Hepatocyte (in vitro differentiated cells): ENCODE data around the gene CTNNBIP1. TPM values are rescaled to one million over a fixed set of nuclear protein-coding genes. Genes with fewer than 3 reads are reported as not detected.

Experiments used
- DNase-seq: peaks from one replicate; pipeline ENCODE4 v3.0.0-alpha.2; 2016; ENCODE audit warnings: low spot score
- H2AFZ ChIP-seq: fragments of 200-600 bp; sonication (generic); 2 replicates; pipeline ENCODE4 v1.6.0; 2016; ENCODE audit warnings: antibody characterized with exemption, mild to moderate bottlenecking
- H3K27ac ChIP-seq: fragments of 200-600 bp; sonication (generic); 2 replicates; pipeline ENCODE4 v1.5.1; 2016; ENCODE audit warnings: mild to moderate bottlenecking
- H3K27me3 ChIP-seq: fragments of 200-600 bp; sonication (generic); 2 replicates; pipeline ENCODE4 v1.6.1; 2016
- H3K36me3 ChIP-seq: fragments of 200-600 bp; sonication (generic); replicated peaks from 2 replicates; pipeline ENCODE4 v1.5.1; 2016; ENCODE audit warnings: low read depth; ENCODE audit not compliant: insufficient read depth
- H3K4me1 ChIP-seq: fragments of 200-600 bp; sonication (generic); 2 replicates; pipeline ENCODE4 v1.5.1; 2016; ENCODE audit warnings: mild to moderate bottlenecking, moderate library complexity; ENCODE audit not compliant: insufficient read depth
- H3K4me2 ChIP-seq: fragments of 200-600 bp; sonication (generic); 2 replicates; pipeline ENCODE4 v1.6.0; 2016
- H3K4me3 ChIP-seq: fragments of 200-600 bp; sonication (generic); 2 replicates; pipeline ENCODE4 v1.5.1; 2016; ENCODE audit warnings: mild to moderate bottlenecking
- H3K79me2 ChIP-seq: fragments of 200-600 bp; sonication (generic); 2 replicates; pipeline ENCODE4 v1.6.0; 2017; ENCODE audit warnings: mild to moderate bottlenecking
- H3K9me2 ChIP-seq: fragments of 200-600 bp; sonication (generic); replicated peaks from 2 replicates; pipeline ENCODE4 v1.6.0; 2017; ENCODE audit warnings: mild to moderate bottlenecking; ENCODE audit not compliant: insufficient read depth
- H3K9me3 ChIP-seq: fragments of 200-600 bp; sonication (generic); 2 replicates; pipeline ENCODE4 v1.5.1; 2016; ENCODE audit warnings: low read depth, mild to moderate bottlenecking
- H4K20me1 ChIP-seq: fragments of 200-600 bp; sonication (generic); 2 replicates; pipeline ENCODE4 v1.6.0; 2016; ENCODE audit warnings: mild to moderate bottlenecking; ENCODE audit not compliant: insufficient read depth, poor library complexity, severe bottlenecking
- EZH2 ChIP-seq: fragments of 200-600 bp; sonication (generic); IDR thresholded peaks from 2 replicates; pipeline ENCODE4 v1.6.1; 2016; ENCODE audit warnings: antibody characterized with exemption, mild to moderate bottlenecking, borderline replicate concordance
- EZH2phosphoT487 ChIP-seq: fragments of 200-600 bp; sonication (generic); IDR thresholded peaks from one replicate; pipeline ENCODE4 v1.6.1; 2018; ENCODE audit warnings: antibody characterized with exemption, mild to moderate bottlenecking, low read depth, moderate library complexity; ENCODE audit not compliant: unreplicated experiment, severe bottlenecking
- WGBS: methylation state at CpG from one replicate; pipeline ENCODE4 v1.1.6; 2016; ENCODE audit warnings: low lambda C conversion rate; ENCODE audit errors: missing lambda C conversion rate; 5-methylcytosine and 5-hydroxymethylcytosine counted together
- polyA plus RNA-seq: library from polyadenylated mRNA; unstranded; fragments of >200 nt; fragmentation: Nextera tagmentation; extraction: Ambion mirVana; gene quantifications from 2 replicates; pipeline ENCODE4 v1.2.1, GENCODE V29; 2016
- total RNA-seq: library from RNA; depleted of rRNA; stranded (reverse); fragments of >200 nt; gene quantifications from 2 replicates; pipeline ENCODE4 v1.2.3, GENCODE V29; 2014
- TF ChIP-seq, protein P1 (sequence below): fragments of 200-600 bp; sonication (generic); IDR thresholded peaks from 2 replicates; pipeline ENCODE4 v1.5.1; 2016; ENCODE audit warnings: antibody characterized with exemption, mild to moderate bottlenecking; ENCODE audit not compliant: poor library complexity

Gene CTNNBIP1
- total and polyA plus RNA-seq, 2 experiments from 2014 or later = 25.2 to 49.8 TPM

DNA sequence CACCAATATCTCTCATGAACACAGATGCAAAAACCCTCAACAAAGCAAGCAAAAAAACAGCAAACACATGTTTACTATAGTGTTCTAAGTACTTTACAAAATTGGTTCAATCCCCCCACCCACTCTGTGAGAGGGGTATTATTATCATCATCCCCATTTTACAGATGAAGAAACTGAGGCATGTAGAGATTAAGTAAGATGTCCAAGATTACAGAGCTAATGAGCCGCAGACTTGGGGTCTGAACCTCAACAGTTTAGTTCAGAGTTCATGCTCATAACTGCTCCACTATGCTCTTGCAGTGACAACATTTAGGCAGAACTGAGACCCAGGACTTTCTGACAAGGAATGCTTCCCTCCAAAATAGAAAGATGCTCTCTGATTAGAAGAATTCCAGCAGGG, 108.2 kb downstream of the CTNNBIP1 start:
- Histone ChIP-seq H3K4me1 (peaks cover 14% of the 10 kb centered on the region), H3K9me3 (no peaks in the 10 kb centered on the region), H4K20me1 (peaks cover 12% of the 10 kb centered on the region), H3K4me2 (no peak overlapping the region), H3K36me3 (no peaks in the 10 kb centered on the region), H2AFZ (no peak overlapping the region), H3K27me3 (no peaks in the 10 kb centered on the region), H3K4me3 (no peak overlapping the region), H3K9me2 (no peaks in the 10 kb centered on the region), H3K27ac (no peak overlapping the region), H3K79me2 (peaks cover 93% of the 10 kb centered on the region)
- TF ChIP-seq EZH2phosphoT487 (no peak), EZH2 (no peak)
- TF ChIP-seq, protein P1, sequence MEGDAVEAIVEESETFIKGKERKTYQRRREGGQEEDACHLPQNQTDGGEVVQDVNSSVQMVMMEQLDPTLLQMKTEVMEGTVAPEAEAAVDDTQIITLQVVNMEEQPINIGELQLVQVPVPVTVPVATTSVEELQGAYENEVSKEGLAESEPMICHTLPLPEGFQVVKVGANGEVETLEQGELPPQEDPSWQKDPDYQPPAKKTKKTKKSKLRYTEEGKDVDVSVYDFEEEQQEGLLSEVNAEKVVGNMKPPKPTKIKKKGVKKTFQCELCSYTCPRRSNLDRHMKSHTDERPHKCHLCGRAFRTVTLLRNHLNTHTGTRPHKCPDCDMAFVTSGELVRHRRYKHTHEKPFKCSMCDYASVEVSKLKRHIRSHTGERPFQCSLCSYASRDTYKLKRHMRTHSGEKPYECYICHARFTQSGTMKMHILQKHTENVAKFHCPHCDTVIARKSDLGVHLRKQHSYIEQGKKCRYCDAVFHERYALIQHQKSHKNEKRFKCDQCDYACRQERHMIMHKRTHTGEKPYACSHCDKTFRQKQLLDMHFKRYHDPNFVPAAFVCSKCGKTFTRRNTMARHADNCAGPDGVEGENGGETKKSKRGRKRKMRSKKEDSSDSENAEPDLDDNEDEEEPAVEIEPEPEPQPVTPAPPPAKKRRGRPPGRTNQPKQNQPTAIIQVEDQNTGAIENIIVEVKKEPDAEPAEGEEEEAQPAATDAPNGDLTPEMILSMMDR = no peak
- no peak for DNase-seq
- 100% methylated on average over 1 of the region's 1 CpG for WGBS

Other genes starting within 250 kb of the CTNNBIP1 start
- 40.5 and 47.7 TPM in 2 replicates for gene CLSTN1, start 86.3 kb downstream of the CTNNBIP1 start, total RNA-seq
- 64.9 and 74.2 TPM in 2 replicates for gene CLSTN1, start 86.3 kb downstream of the CTNNBIP1 start, polyA plus RNA-seq
- 47.6 and 48.1 TPM in 2 replicates for gene LZIC, start 33.1 kb upstream of the CTNNBIP1 start, total RNA-seq
- 24.2 and 25.7 TPM in 2 replicates for gene LZIC, start 33.1 kb upstream of the CTNNBIP1 start, polyA plus RNA-seq
- 10.2 and 23.5 TPM in 2 replicates for gene NMNAT1, start 33.2 kb upstream of the CTNNBIP1 start, total RNA-seq
- gene NMNAT1, start 33.2 kb upstream of the CTNNBIP1 start, polyA plus RNA-seq = 6.8 TPM in 2 replicates
- gene RBP7, start 87.0 kb upstream of the CTNNBIP1 start, total RNA-seq = 0.50 and 2.0 TPM in 2 replicates
- gene RBP7, start 87.0 kb upstream of the CTNNBIP1 start, polyA plus RNA-seq = 0.25 and 0.61 TPM in 2 replicates
- gene UBE4B, start 122.7 kb upstream of the CTNNBIP1 start, total RNA-seq = 32.2 and 41.1 TPM in 2 replicates
- 18.7 and 23.5 TPM in 2 replicates for gene UBE4B, start 122.7 kb upstream of the CTNNBIP1 start, polyA plus RNA-seq